Activated CD4-positive, alpha-beta memory T cell treated with anti-CD3 and anti-CD28 coated beads, Interleukin-2, amount 10 ng/mL, durations not matched to agents 7 days and 5 days (primary cell): ENCODE measurements around the gene ITGB3BP. TPM values are rescaled to one million over a fixed set of nuclear protein-coding genes. Genes with fewer than 3 reads are reported as not detected.

ENCODE experiments used
- CTCF ChIA-PET: fragments of 350-600 bp; sonication (Branson Sonifier 250); formaldehyde crosslinking; loops from one replicate; lab custom pipeline; 2021; ENCODE audit warnings: antibody characterized with exemption, inconsistent platforms; lab: Charles Lee
- POLR2A ChIA-PET: fragments of 350-600 bp; sonication (Branson Sonifier 250); formaldehyde crosslinking; loops from one replicate; lab custom pipeline; 2021; ENCODE audit warnings: antibody characterized with exemption; lab: Charles Lee
- DNase-seq: peaks from one replicate; pipeline ENCODE4 v3.0.0-alpha.2; 2020
- H3K27ac Mint-ChIP-seq: one replicate; pipeline ENCODE4 v1.8.0; 2021; ENCODE audit warnings: mild to moderate bottlenecking, mixed read lengths
- H3K27me3 Mint-ChIP-seq: one replicate; pipeline ENCODE4 v1.8.0; 2021; ENCODE audit warnings: mixed read lengths
- H3K36me3 Mint-ChIP-seq: one replicate; pipeline ENCODE4 v1.8.0; 2021; ENCODE audit warnings: low read depth, mixed read lengths
- H3K4me1 Mint-ChIP-seq: one replicate; pipeline ENCODE4 v1.8.0; 2021; ENCODE audit warnings: mixed read lengths
- H3K4me3 Mint-ChIP-seq: one replicate; pipeline ENCODE4 v1.8.0; 2021; ENCODE audit warnings: mild to moderate bottlenecking, mixed read lengths
- H3K9me3 Mint-ChIP-seq: one replicate; pipeline ENCODE4 v1.8.0; 2021; ENCODE audit warnings: mixed read lengths
- total RNA-seq, 2 experiments: library from RNA; stranded (reverse); gene quantifications; one replicate each; pipeline ENCODE4 v1.2.3, GENCODE V29; 2021

ITGB3BP gene
- total RNA-seq, 2 experiments from 2014 or later = 44.9 to 46.2 TPM

DNA sequence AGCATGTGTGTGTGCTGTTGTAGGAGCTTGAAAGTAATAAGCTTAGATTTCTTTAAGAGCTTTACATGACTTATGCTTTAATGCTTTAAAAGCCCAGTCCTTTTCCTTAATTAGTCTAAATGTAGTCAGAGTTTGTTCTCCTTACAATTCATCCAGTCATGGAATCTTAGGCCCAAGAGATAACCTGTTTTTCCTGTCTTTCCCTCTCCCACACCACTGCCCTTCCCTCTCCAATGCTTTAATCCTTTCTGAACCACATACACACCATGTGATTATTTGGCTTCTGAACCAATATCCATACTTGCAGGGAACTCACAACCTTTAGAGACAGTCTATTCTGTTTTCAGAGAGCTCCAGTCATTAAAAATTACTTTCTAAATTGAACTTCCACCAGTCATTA, 118.0 kb downstream of the ITGB3BP start:
- Mint-ChIP-seq H3K9me3 (no peaks in the 10 kb centered on the region), H3K4me3 (no peak overlapping the region), H3K27ac (no peak overlapping the region), H3K4me1 (peaks cover 4% of the 10 kb centered on the region), H3K36me3 (peaks cover 37% of the 10 kb centered on the region), H3K27me3 (no peaks in the 10 kb centered on the region)
- CTCF ChIA-PET = interaction anchor here (1.5 to 1.9 kb wide), 2 partner anchors 70 to 80 kb away, joined by 3 to 4 read pairs; no protein-coding TSS in a partner anchor
- POLR2A ChIA-PET = no interaction called here
- DNase-seq = no peak

DNA sequence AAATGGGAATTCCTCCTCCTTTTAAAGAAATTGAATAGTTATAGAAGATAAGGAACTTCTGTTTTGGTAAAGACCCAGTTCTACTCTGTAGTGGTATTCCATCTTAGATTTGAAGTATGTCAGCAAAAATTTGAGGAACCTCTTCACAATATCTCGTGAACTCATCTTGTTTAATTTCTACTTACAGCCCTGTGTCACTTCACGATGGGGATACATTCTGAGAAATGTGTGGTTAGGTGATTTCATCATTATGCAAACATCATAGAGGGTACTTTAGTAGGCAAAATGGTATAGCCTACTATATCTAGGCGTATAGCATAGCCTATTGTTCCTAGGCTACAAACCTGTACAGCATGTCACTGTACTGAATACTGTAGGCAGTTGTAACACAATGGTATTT, 119.6 kb downstream of the ITGB3BP start:
- H3K27ac Mint-ChIP-seq = no peak overlapping the region
- POLR2A ChIA-PET = interaction anchor here (1.2 kb wide), 1 partner anchor 49 kb away, joined by 3 read pairs; no protein-coding TSS in a partner anchor
- no peak overlapping the region for H3K4me3 Mint-ChIP-seq
- no peaks in the 10 kb centered on the region for H3K27me3 Mint-ChIP-seq
- no peaks in the 10 kb centered on the region for H3K9me3 Mint-ChIP-seq
- H3K36me3 Mint-ChIP-seq = peaks cover 45% of the 10 kb centered on the region
- DNase-seq = no peak
- CTCF ChIA-PET = interaction anchor here (0.7 to 1.1 kb wide), 4 partner anchors 11 to 243 kb away, joined by 3 to 5 read pairs (median 4); no protein-coding TSS in a partner anchor
- H3K4me1 Mint-ChIP-seq = peaks cover 4% of the 10 kb centered on the region

DNA sequence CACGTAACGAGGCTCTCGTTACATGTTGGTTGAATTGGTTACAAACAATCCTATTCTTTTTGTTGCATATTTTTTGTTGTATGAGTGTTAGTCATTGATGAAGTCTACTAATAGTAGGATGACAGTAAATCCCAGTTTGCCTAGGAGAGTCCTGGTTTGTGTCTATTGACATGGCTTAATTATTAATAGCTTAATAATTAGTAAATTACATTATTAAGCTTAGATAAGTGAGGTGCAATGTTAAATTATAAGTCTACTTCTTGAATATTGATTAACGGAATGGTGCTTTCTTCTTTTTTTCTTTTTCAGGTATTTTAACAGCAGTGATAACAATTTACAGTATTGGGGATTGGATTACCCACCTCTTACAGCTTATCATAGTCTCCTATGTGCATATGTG, 121.1 kb downstream of the ITGB3BP start:
- no peak overlapping the region for H3K4me3 Mint-ChIP-seq
- no peaks in the 10 kb centered on the region for H3K9me3 Mint-ChIP-seq
- peaks cover 4% of the 10 kb centered on the region for H3K4me1 Mint-ChIP-seq
- CTCF ChIA-PET = no interaction called here
- DNase-seq = no peak
- POLR2A ChIA-PET = no interaction called here
- H3K36me3 Mint-ChIP-seq = peaks cover 39% of the 10 kb centered on the region
- no peak overlapping the region for H3K27ac Mint-ChIP-seq
- H3K27me3 Mint-ChIP-seq = no peaks in the 10 kb centered on the region

Other genes starting within 250 kb of the ITGB3BP start
- not detected for gene FOXD3, start 200.7 kb downstream of the ITGB3BP start, total RNA-seq
- gene ALG6, start 155.6 kb downstream of the ITGB3BP start, total RNA-seq = 10 to 100 TPM; 21.7 to 23.8 TPM
- gene EFCAB7, start 300 bp upstream of the ITGB3BP start, total RNA-seq = 1 to 10 TPM; 6.7 to 6.8 TPM
- gene PGM1, start 70.2 kb upstream of the ITGB3BP start, total RNA-seq = 10 to 100 TPM; 32.8 to 34.5 TPM